Measurements from ENCODE around the gene HTRA3.

Gene HTRA3

GRCh38 chr4:8222609-8223388, 46.8 kb upstream of the HTRA3 start:
- no peak overlapping the region for H3K9ac ChIP-seq (ENCODE audit: low read length)
- no peaks in the 10 kb centered on the region for H3K79me2 ChIP-seq (ENCODE audit: low read length)
- H4K20me1 ChIP-seq (ENCODE audit: insufficient read depth, low read length): no peaks in the 10 kb centered on the region
- no peak overlapping the region for H3K27ac ChIP-seq (ENCODE audit: low read length)
- H3K4me3 ChIP-seq (ENCODE audit: low read length): no peak overlapping the region
- H3K4me2 ChIP-seq (ENCODE audit: low read length): no peak overlapping the region
- H3K4me1 ChIP-seq (ENCODE audit: low read length): peaks cover 17% of the 10 kb centered on the region
- H3K36me3 ChIP-seq (replicated peaks; ENCODE audit: low read depth, low read length): peaks cover 15% of the 10 kb centered on the region
- TF ChIP-seq EZH2phosphoT487 (IDR thresholded peaks at IDR 0.05; ENCODE audit: low read depth): no peak
- no peak for TF ChIP-seq CTCF (IDR thresholded peaks at IDR 0.05; ENCODE audit: low read depth, low read length)
- no peaks in the 10 kb centered on the region for H3K27me3 ChIP-seq (ENCODE audit: low read depth, low read length)
- no peak overlapping the region for H2AFZ ChIP-seq (ENCODE audit: low read depth, low read length)
- H3K9me3 ChIP-seq (ENCODE audit: insufficient read depth, low read length): no peaks in the 10 kb centered on the region

GRCh38 chr4:8224267-8224974, 45.1 kb upstream of the HTRA3 start:
- no peak overlapping the region for H3K9ac ChIP-seq (ENCODE audit: low read length)
- H2AFZ ChIP-seq (ENCODE audit: low read depth, low read length): no peak overlapping the region
- TF ChIP-seq EZH2phosphoT487 (IDR thresholded peaks at IDR 0.05; ENCODE audit: low read depth): no peak
- TF ChIP-seq CTCF (IDR thresholded peaks at IDR 0.05; ENCODE audit: low read depth, low read length): no peak
- H3K9me3 ChIP-seq (ENCODE audit: insufficient read depth, low read length): no peaks in the 10 kb centered on the region
- H3K4me1 ChIP-seq (ENCODE audit: low read length): peaks cover 33% of the 10 kb centered on the region
- H3K27ac ChIP-seq (ENCODE audit: low read length): no peak overlapping the region
- H3K4me2 ChIP-seq (ENCODE audit: low read length): no peak overlapping the region
- peaks cover 19% of the 10 kb centered on the region for H3K36me3 ChIP-seq (replicated peaks; ENCODE audit: low read depth, low read length)
- H3K27me3 ChIP-seq (ENCODE audit: low read depth, low read length): no peaks in the 10 kb centered on the region
- no peaks in the 10 kb centered on the region for H3K79me2 ChIP-seq (ENCODE audit: low read length)
- H3K4me3 ChIP-seq (ENCODE audit: low read length): no peak overlapping the region
- H4K20me1 ChIP-seq (ENCODE audit: insufficient read depth, low read length): no peaks in the 10 kb centered on the region

- Histone ChIP-seq H3K9me3 (ENCODE audit: insufficient read depth, low read length) (no peaks in the 10 kb centered on the region), H3K79me2 (ENCODE audit: low read length) (peaks cover 5% of the 10 kb centered on the region; the same call in 1 of the 2 replicates), H3K27ac (ENCODE audit: low read length) (no peak overlapping the region), H2AFZ (ENCODE audit: low read depth, low read length) (no peak overlapping the region), H3K4me3 (ENCODE audit: low read length) (no peak overlapping the region), H3K27me3 (ENCODE audit: low read depth, low read length) (no peaks in the 10 kb centered on the region), H4K20me1 (ENCODE audit: insufficient read depth, low read length) (no peaks in the 10 kb centered on the region), H3K4me2 (ENCODE audit: low read length) (no peak overlapping the region), H3K36me3 (replicated peaks; ENCODE audit: low read depth, low read length) (peaks cover 19% of the 10 kb centered on the region), H3K4me1 (ENCODE audit: low read length) (peaks cover 39% of the 10 kb centered on the region), H3K9ac (ENCODE audit: low read length) (no peak overlapping the region)
- TF ChIP-seq CTCF (IDR thresholded peaks at IDR 0.05; ENCODE audit: low read depth, low read length): no peak
- TF ChIP-seq EZH2phosphoT487 (IDR thresholded peaks at IDR 0.05; ENCODE audit: low read depth): no peak
These were observed 44.5 kb upstream of the HTRA3 start for GRCh38 chr4:8224975-8225625.
